Activated CD8-positive, alpha-beta T cell treated with anti-CD3 and anti-CD28 coated beads, Interleukin-2, amount 10 ng/mL, durations not matched to agents 7 days and 5 days (primary cell): Measurements from ENCODE around the gene RTTN. TPM values are rescaled to one million over a fixed set of nuclear protein-coding genes. Genes with fewer than 3 reads are reported as not detected.
"Not testable (repeated sequence)": the region's sequence is repeated elsewhere in the genome, so short reads cannot be mapped to it uniquely, and the experiment has no call there.

Source experiments
- ATAC-seq: fragments of 150-1000 bp; cut with Tn5 transposase; one replicate; pipeline ENCODE4 v1.10.0; 2021; ENCODE audit warnings: moderate library complexity
- CTCF ChIA-PET: fragments of 350-600 bp; sonication (Branson Sonifier 250); formaldehyde crosslinking; loops from one replicate; lab custom pipeline; 2021; ENCODE audit warnings: antibody characterized with exemption; lab: Charles Lee
- POLR2A ChIA-PET: fragments of 350-600 bp; sonication (Branson Sonifier 250); formaldehyde crosslinking; loops from one replicate; lab custom pipeline; 2021; ENCODE audit warnings: antibody characterized with exemption; lab: Charles Lee
- DNase-seq: peaks from one replicate; pipeline ENCODE4 v3.0.0-alpha.2; 2020
- H3K27ac Mint-ChIP-seq: one replicate; pipeline ENCODE4 v1.8.0; 2021; ENCODE audit warnings: mild to moderate bottlenecking, mixed read lengths
- H3K27me3 Mint-ChIP-seq: one replicate; pipeline ENCODE4 v1.8.0; 2021; ENCODE audit warnings: low read depth, mixed read lengths
- H3K36me3 Mint-ChIP-seq: one replicate; pipeline ENCODE4 v1.8.0; 2021; ENCODE audit warnings: low read depth, mixed read lengths
- H3K4me1 Mint-ChIP-seq: one replicate; pipeline ENCODE4 v1.8.0; 2021; ENCODE audit warnings: low read depth, mixed read lengths
- H3K4me3 Mint-ChIP-seq: one replicate; pipeline ENCODE4 v1.8.0; 2021; ENCODE audit warnings: mild to moderate bottlenecking, mixed read lengths
- H3K9me3 Mint-ChIP-seq: one replicate; pipeline ENCODE4 v1.8.0; 2022; ENCODE audit warnings: mixed read lengths; ENCODE audit not compliant: insufficient read depth
- total RNA-seq, 2 experiments: library from RNA; stranded (reverse); gene quantifications; one replicate each; pipeline ENCODE4 v1.2.3, GENCODE V29; 2021

Gene RTTN
- total RNA-seq, 2 experiments from 2014 or later = 30.1 to 30.8 TPM

- Mint-ChIP-seq H3K9me3 (peaks cover 8% of the 10 kb centered on the region), H3K4me1 (peaks cover 45% of the 10 kb centered on the region), H3K36me3 (peaks cover 46% of the 10 kb centered on the region), H3K4me3 (no peak overlapping the region), H3K27me3 (no peaks in the 10 kb centered on the region), H3K27ac (peak overlapping the region; percentile 59)
- ATAC-seq (peak; percentile 9), DNase-seq (no peak)
- CTCF ChIA-PET = interaction anchor here (0.6 kb wide), 1 partner anchor 346 kb away, joined by 3 read pairs; no protein-coding TSS in a partner anchor
- POLR2A ChIA-PET = no interaction called here
These were observed 223.1 kb downstream of the RTTN start for GRCh38 chr18:69982417-69982816.

- Mint-ChIP-seq H3K27ac (peak overlapping the region; percentile 48), H3K4me1 (peaks cover 45% of the 10 kb centered on the region), H3K9me3 (peaks cover 4% of the 10 kb centered on the region), H3K36me3 (peaks cover 46% of the 10 kb centered on the region), H3K4me3 (no peak overlapping the region), H3K27me3 (no peaks in the 10 kb centered on the region)
- DNase-seq (no peak), ATAC-seq (peak; percentile 74)
- ChIA-PET CTCF (interaction anchor here (0.6 to 1.6 kb wide), 3 partner anchors 22 to 393 kb away, joined by 3 read pairs; no protein-coding TSS in a partner anchor), POLR2A (no interaction called here)
These were observed 223.5 kb downstream of the RTTN start for GRCh38 chr18:69981948-69982347.

- H3K4me1 Mint-ChIP-seq = peaks cover 45% of the 10 kb centered on the region
- H3K4me3 Mint-ChIP-seq = peak overlapping the region; percentile 6
- ChIA-PET POLR2A (no interaction called here), CTCF (interaction anchor here (1.1 to 1.6 kb wide), 2 partner anchors 21 to 392 kb away, joined by 3 read pairs; no protein-coding TSS in a partner anchor)
- H3K9me3 Mint-ChIP-seq = peaks cover 8% of the 10 kb centered on the region
- no peaks in the 10 kb centered on the region for H3K27me3 Mint-ChIP-seq
- ATAC-seq (peak; percentile 52), DNase-seq (no peak)
- H3K36me3 Mint-ChIP-seq = peaks cover 47% of the 10 kb centered on the region
- peak overlapping the region; percentile 48 for H3K27ac Mint-ChIP-seq
These were observed 224.3 kb downstream of the RTTN start for GRCh38 chr18:69980982-69981804.

GRCh38 chr18:69980509-69980908 is 225.0 kb downstream of the RTTN start:
- ATAC-seq (no peak), DNase-seq (no peak)
- ChIA-PET CTCF (interaction anchor here (1.6 kb wide), 1 partner anchor 20 kb away, joined by 3 read pairs; no protein-coding TSS in a partner anchor), POLR2A (no interaction called here)
- Mint-ChIP-seq H3K9me3 (peaks cover 9% of the 10 kb centered on the region), H3K27ac (no peak overlapping the region), H3K4me1 (peaks cover 45% of the 10 kb centered on the region), H3K27me3 (no peaks in the 10 kb centered on the region), H3K36me3 (peaks cover 49% of the 10 kb centered on the region), H3K4me3 (no peak overlapping the region)

DNA sequence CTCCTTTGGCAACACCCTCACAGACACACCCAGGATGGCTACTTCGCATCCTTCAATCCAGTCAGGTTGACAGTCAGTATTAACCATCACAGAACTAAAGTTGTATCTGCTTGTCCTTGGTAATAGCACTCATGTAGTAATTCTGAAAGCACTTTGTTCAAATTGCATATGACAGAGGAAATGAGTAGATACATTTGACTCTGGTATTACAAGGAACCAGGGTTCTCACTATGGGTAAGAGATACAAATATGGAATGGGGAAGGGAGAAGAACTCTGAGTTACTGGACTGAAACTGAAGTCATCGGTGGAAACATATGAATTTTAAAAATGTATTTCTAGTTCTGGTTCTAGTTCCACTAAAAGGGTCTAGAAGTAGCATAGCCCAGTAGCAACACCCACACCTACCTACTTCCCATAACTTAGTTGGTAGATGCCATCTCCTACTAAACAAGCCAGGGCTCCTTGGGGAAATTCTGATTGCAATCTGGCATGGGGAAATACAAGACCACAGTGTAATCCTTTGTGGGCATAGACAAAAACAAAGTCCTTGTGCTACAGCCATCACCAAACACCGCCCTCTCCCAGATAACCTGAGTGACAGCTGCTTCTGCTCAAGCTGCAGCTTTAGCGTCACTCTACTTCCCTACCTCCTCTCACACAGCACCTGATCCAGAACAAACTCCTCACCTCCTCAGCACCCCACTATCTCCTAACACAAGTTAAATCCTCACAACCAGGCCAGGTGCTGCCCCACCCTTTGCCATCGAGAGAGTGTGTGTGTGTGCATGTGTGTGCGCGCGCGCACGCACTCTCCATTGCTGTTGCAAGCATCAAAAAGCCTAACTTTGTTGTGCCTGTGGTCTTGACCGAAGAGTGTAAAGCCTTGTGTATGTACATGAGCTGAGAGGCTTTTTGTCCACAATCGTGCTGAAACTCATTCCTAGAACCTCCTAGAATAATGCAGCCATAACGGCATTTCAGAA is 226.5 kb downstream of the RTTN start:
- Mint-ChIP-seq H3K4me3 (no peak overlapping the region), H3K9me3 (peaks cover 9% of the 10 kb centered on the region), H3K27me3 (no peaks in the 10 kb centered on the region), H3K4me1 (peaks cover 45% of the 10 kb centered on the region), H3K36me3 (peaks cover 51% of the 10 kb centered on the region), H3K27ac (peak overlapping the region; percentile 11)
- CTCF ChIA-PET = no interaction called here
- no peak for DNase-seq
- no peak for ATAC-seq
- POLR2A ChIA-PET = no interaction called here

GRCh38 chr18:69975294-69975693 is 230.2 kb downstream of the RTTN start:
- H3K27ac Mint-ChIP-seq, H3K9me3 Mint-ChIP-seq, DNase-seq, POLR2A ChIA-PET, H3K4me3 Mint-ChIP-seq, ATAC-seq, CTCF ChIA-PET, H3K27me3 Mint-ChIP-seq: not testable (repeated sequence)
- Mint-ChIP-seq H3K36me3 (peaks cover 55% of the 10 kb centered on the region), H3K4me1 (peaks cover 21% of the 10 kb centered on the region)

- DNase-seq = no peak
- H3K36me3 Mint-ChIP-seq = peaks cover 46% of the 10 kb centered on the region
- POLR2A ChIA-PET = no interaction called here
- H3K27ac Mint-ChIP-seq = no peak overlapping the region
- H3K9me3 Mint-ChIP-seq = peaks cover 5% of the 10 kb centered on the region
- H3K4me1 Mint-ChIP-seq = peaks cover 11% of the 10 kb centered on the region
- H3K27me3 Mint-ChIP-seq = no peaks in the 10 kb centered on the region
- CTCF ChIA-PET = no interaction called here
- no peak overlapping the region for H3K4me3 Mint-ChIP-seq
- no peak for ATAC-seq
These were observed 231.1 kb downstream of the RTTN start for GRCh38 chr18:69974365-69974764.

DNA sequence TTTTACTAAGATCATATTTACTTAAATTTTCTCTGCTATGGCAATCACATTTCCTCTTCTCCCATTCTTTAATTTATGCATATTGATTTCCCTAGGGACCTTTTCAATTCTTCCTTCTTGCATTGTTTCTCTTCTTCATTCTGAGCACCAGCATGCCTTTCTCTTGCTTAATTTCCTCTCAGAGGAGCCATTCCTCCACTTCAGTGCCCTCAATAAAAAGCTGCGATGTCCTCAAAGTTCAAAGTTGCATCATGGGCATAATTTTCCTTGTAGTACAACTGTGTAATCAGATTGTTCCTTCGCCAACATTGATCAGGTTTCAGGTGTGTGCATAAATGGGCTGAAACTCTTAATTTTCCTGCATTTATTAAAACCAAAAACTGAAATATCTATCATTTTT is 236.0 kb downstream of the RTTN start:
- H3K4me1 Mint-ChIP-seq = peaks cover 26% of the 10 kb centered on the region
- no peak for DNase-seq
- no peak for ATAC-seq
- peaks cover 16% of the 10 kb centered on the region for H3K36me3 Mint-ChIP-seq
- no peaks in the 10 kb centered on the region for H3K27me3 Mint-ChIP-seq
- ChIA-PET CTCF (no interaction called here), POLR2A (no interaction called here)
- H3K27ac Mint-ChIP-seq = no peak overlapping the region
- H3K4me3 Mint-ChIP-seq = no peak overlapping the region
- H3K9me3 Mint-ChIP-seq = no peaks in the 10 kb centered on the region

DNA sequence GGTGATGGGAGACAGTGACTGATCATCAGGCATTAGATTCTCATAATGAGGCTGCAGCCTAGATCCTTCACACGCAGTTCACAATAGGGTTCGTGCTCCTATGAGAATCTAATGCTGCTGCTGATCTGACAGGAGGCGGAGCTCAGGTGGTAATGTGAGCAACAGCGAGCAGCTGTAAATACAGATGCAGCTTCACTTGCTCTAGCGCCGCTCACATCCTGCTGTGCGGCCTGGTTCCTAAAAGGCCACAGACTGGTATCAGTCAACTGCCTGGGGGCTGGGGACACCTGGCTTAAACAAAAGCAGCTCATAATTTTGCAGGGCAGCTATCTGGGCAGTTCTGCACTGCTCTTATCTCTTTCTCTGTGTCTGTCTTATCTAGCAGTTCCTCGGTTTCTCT is 237.4 kb downstream of the RTTN start:
- no peaks in the 10 kb centered on the region for H3K27me3 Mint-ChIP-seq
- ChIA-PET CTCF (interaction anchor here (0.8 to 2.0 kb wide), 7 partner anchors 9 to 122 kb away, joined by 3 to 10 read pairs (median 3); no protein-coding TSS in a partner anchor), POLR2A (interaction anchor here (1.1 kb wide), 2 partner anchors 24 to 33 kb away, joined by 4 to 5 read pairs; no protein-coding TSS in a partner anchor)
- ATAC-seq (peak; percentile 91), DNase-seq (peak; percentile 74)
- H3K9me3 Mint-ChIP-seq = no peaks in the 10 kb centered on the region
- no peak overlapping the region for H3K4me3 Mint-ChIP-seq
- peaks cover 26% of the 10 kb centered on the region for H3K4me1 Mint-ChIP-seq
- peaks cover 21% of the 10 kb centered on the region for H3K36me3 Mint-ChIP-seq
- peak overlapping the region; percentile 63 for H3K27ac Mint-ChIP-seq

GRCh38 chr18:69963196-69963595 is 242.3 kb downstream of the RTTN start:
- Mint-ChIP-seq H3K4me3 (no peak overlapping the region), H3K9me3 (no peaks in the 10 kb centered on the region), H3K27me3 (no peaks in the 10 kb centered on the region), H3K4me1 (peaks cover 33% of the 10 kb centered on the region), H3K27ac (no peak overlapping the region), H3K36me3 (peaks cover 13% of the 10 kb centered on the region)
- ChIA-PET POLR2A (no interaction called here), CTCF (no interaction called here)
- DNase-seq (no peak), ATAC-seq (no peak)

DNA sequence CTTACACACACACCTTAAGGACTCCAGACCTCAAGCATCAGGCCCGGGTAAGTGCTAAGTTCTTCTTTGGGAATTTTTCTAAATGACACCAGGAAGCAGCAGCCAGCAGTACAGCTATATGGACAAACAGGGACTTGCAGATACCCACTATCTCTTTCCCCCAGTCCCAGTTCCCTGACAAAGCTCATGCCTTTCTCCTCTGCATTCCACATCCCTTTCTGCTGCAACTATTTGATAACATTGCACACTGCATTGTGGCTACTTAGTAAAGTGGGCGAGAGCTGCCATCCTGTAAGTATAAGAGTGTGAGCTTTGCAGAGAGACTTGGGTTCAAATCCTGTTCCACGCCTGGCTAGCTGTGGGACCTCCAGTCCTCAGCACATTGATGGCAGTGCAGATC is 243.8 kb downstream of the RTTN start:
- Mint-ChIP-seq H3K4me1 (peaks cover 19% of the 10 kb centered on the region), H3K27ac (no peak overlapping the region), H3K4me3 (no peak overlapping the region), H3K36me3 (peaks cover 13% of the 10 kb centered on the region), H3K27me3 (no peaks in the 10 kb centered on the region), H3K9me3 (no peaks in the 10 kb centered on the region)
- no peak for DNase-seq
- POLR2A ChIA-PET = no interaction called here
- ATAC-seq = no peak
- CTCF ChIA-PET = no interaction called here
